ENCODE measurements around the gene TM4SF18.

Gene TM4SF18

DNA sequence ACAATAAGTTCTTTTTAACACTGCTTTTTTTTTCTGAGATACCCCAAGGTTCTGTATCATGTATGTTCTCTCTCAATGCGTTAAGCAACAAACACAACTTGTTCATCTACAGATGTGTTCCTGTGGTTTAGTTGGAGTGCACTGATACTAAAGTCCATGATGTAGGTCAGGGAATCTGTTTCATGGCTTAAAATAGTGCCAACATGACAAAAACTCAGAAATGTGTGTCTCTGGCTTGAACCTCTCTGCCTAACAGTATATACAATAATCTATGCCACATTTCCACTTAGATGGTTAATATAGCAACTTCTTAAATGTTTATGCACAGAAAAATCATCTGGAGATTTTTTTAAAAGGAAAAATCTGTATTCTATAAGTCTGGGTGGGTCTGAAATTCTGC is 51.1 kb downstream of the TM4SF18 start:
- DNase-seq (ENCODE audit: low read depth): no peak

- no peak for DNase-seq (ENCODE audit: low read depth)
These were observed 52.6 kb downstream of the TM4SF18 start for GRCh38 chr3:149280671-149281349.

GRCh38 chr3:149278911-149279310 is 54.5 kb downstream of the TM4SF18 start:
- no peak for DNase-seq (ENCODE audit: low read depth)

- DNase-seq (ENCODE audit: low read depth): no peak
These were observed 56.1 kb downstream of the TM4SF18 start for GRCh38 chr3:149277331-149277813.

DNA sequence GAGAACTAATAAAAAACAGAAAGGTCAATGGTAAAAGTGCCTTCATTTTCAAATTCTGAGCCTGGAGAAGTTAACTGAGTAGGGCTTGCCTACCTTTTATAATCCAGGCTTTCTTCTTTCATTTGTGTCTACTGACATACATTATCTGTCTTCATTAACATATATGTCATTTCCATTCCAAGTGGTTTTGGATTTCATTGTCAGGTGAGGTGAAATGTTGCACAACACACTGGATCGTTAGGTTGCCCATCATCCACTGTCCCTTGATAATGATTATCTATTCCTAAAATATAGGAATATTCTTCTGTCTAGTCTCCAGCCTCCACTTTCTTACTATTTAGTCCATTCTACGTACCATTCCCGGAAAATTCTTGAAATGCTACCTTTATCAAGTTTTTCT is 56.8 kb downstream of the TM4SF18 start:
- DNase-seq (ENCODE audit: low read depth): no peak

GRCh38 chr3:149274220-149274619 is 59.2 kb downstream of the TM4SF18 start:
- no peak for DNase-seq (ENCODE audit: low read depth)

- DNase-seq (ENCODE audit: low read depth): no peak
These were observed 60.2 kb downstream of the TM4SF18 start for GRCh38 chr3:149273096-149273751.

- no peak for DNase-seq (ENCODE audit: low read depth)
These were observed 61.8 kb downstream of the TM4SF18 start for GRCh38 chr3:149271669-149272068.

GRCh38 chr3:149270180-149270579 is 63.3 kb downstream of the TM4SF18 start:
- DNase-seq (ENCODE audit: low read depth): no peak

DNA sequence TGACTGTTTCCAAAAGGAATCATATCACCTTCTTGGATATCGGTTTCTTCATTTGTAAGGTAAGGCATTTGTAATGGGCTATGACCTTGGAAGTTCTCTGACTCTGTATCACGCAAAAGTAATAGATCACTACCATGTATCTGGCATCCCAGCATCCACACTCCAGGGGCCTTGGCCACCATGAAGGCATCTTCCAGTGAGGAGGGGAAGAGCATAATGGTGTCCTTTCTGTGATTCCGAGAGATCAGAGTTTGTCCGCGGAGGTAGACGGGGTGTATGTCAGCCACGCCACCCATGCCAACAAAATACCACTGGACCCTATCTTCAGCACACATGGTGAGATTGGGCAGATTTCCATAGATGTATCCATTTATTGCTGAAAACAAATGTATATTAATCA is 63.7 kb downstream of the TM4SF18 start:
- no peak for DNase-seq (ENCODE audit: low read depth)
